Psoas muscle (tissue), 8 donors: ENCODE results near the gene GARIN5B. TPM values are rescaled to one million over a fixed set of nuclear protein-coding genes. Genes with fewer than 3 reads are reported as not detected.

ENCODE experiments used
- ATAC-seq, 4 donors: fragments of 200-7000 bp; cut with Tn5 transposase; one replicate each; pipeline ENCODE4 v1.9.1; 2020; ENCODE audit warnings: moderate library complexity in 3 of 4, mild to moderate bottlenecking in 2 of 4
- DNase-seq, 2 donors: peaks; one replicate each; pipeline ENCODE4 v3.0.0-alpha.2; 2020
- H3K27ac ChIP-seq: fragments of 200-600 bp; one replicate; pipeline ENCODE4 v1.8.0; 2022
- H3K27me3 ChIP-seq, 3 donors: fragments of 200-600 bp in 1 of 3; one replicate each; pipeline versions ENCODE4 v1.6.1 to v1.8.0; 2013 to 2022; ENCODE audit warnings: low read length in 2 of 3, mild to moderate bottlenecking in 2 of 3, moderate library complexity in 1 of 3; ENCODE audit not compliant: insufficient read depth in 3 of 3
- H3K36me3 ChIP-seq, 2 donors: fragments of 200-600 bp in 1 of 2; one replicate each; pipeline versions ENCODE4 v1.6.1 to v1.8.0; 2013 to 2022; ENCODE audit warnings: low read depth in 1 of 2, mild to moderate bottlenecking in 1 of 2, moderate library complexity in 1 of 2; ENCODE audit not compliant: insufficient read depth in 1 of 2
- H3K4me1 ChIP-seq: fragments of 200-600 bp; one replicate; pipeline ENCODE4 v1.8.0; 2022
- H3K4me3 ChIP-seq: fragments of 200-600 bp; one replicate; pipeline ENCODE4 v1.8.0; 2022; ENCODE audit warnings: mild to moderate bottlenecking
- H3K9me3 ChIP-seq: fragments of 200-600 bp; one replicate; pipeline ENCODE4 v1.8.0; 2022
- CTCF ChIP-seq: fragments of 200-600 bp; IDR thresholded peaks from one replicate; pipeline ENCODE4 v1.8.0; 2022; ENCODE audit warnings: antibody characterized with exemption
- WGBS, 3 donors: extraction: QIAGEN DNeasy Blood & Tissue Kit; methylation state at CpG; one replicate each; pipeline versions ENCODE4 v1.1.6 to v1.1.7; 2013; 5-methylcytosine and 5-hydroxymethylcytosine counted together
- intact Hi-C, 2 donors: fragments of 100-400 bp; cut with DNase I; formaldehyde crosslinking; loops; one replicate each; pipeline versions ENCODE4 v1.11.0 to v1.14.2; 2022
- polyA plus RNA-seq, 3 donors: library from polyadenylated mRNA; stranded (reverse); fragments of 200-250 nt; gene quantifications; one replicate each; pipeline ENCODE4 v1.2.3, GENCODE V29; 2013
- total RNA-seq, 4 donors: library from RNA; stranded (reverse); fragmentation: NEBNext Ultra II Directional in 2 of 4; extraction: Animal tissue kit (Norgen Biotek cat#: 25700) in 2 of 4; gene quantifications; one replicate each; pipeline versions ENCODE4 v1.2.1 to v1.2.4, GENCODE V29; 2021 to 2023
- donor health status: healthy with polysubstance abuse.
- donor health status: DM: no; HTN: no; CAD: no; lungs with moderate emphysema.
- donor health status: Bipolar disorder and iron deficiency.
- donor health status: healthy.
- donor health status: DM: yes; HTN: yes; CAD: no.
- donor health status: DM: no; HTN: no; CAD: no.
- donor health status: DM: no; HTN: no; CAD: no.
- donor health status: DM: yes; HTN: yes; CAD: no.

Gene GARIN5B
- total and polyA plus RNA-seq, 7 donors = not detected

- peaks cover 0 to 64% (median 26%) of the 10 kb centered on the region in 3 donors for H3K27me3 ChIP-seq
Observed at GRCh38 chr19:55353356-55353802, 9.7 kb downstream of the GARIN5B start.

GRCh38 chr19:55352549-55353145, 10.4 kb downstream of the GARIN5B start:
- intact Hi-C loops = no loop called here
- Histone ChIP-seq H3K27me3 (peaks cover 0 to 60% (median 23%) of the 10 kb centered on the region in 3 donors), H3K4me3 (no peak overlapping the region), H3K36me3 (no peaks in the 10 kb centered on the region), H3K9me3 (no peaks in the 10 kb centered on the region), H3K4me1 (peaks cover 5% of the 10 kb centered on the region), H3K27ac (no peak overlapping the region)
- ATAC-seq (no peak), DNase-seq (no peak)
- TF ChIP-seq CTCF = no peak
- 44 to 55% (median 48%) methylated on average over 25 of the region's 25 CpGs for WGBS, 3 donors

More at GRCh38 chr19:55353356-55353802, 9.7 kb downstream of the GARIN5B start:
- intact Hi-C loops = no loop called here
- no peak overlapping the region for H3K27ac ChIP-seq
- H3K4me3 ChIP-seq = peak overlapping the region; percentile 60
- DNase-seq (no peak), ATAC-seq (no peak)
- TF ChIP-seq CTCF = no peak
- no peaks in the 10 kb centered on the region for H3K36me3 ChIP-seq
- H3K4me1 ChIP-seq = peaks cover 5% of the 10 kb centered on the region
- 2 to 5% (median 4%) methylated on average over 24 of the region's 24 CpGs for WGBS, 3 donors
- no peaks in the 10 kb centered on the region for H3K9me3 ChIP-seq

- Histone ChIP-seq H3K4me3 (no peak overlapping the region), H3K9me3 (no peaks in the 10 kb centered on the region), H3K27ac (no peak overlapping the region), H3K27me3 (peaks cover 0 to 54% (median 21%) of the 10 kb centered on the region in 3 donors), H3K4me1 (peaks cover 5% of the 10 kb centered on the region), H3K36me3 (peaks cover 0 to 4% of the 10 kb centered on the region in 2 donors)
- TF ChIP-seq CTCF = no peak
- 66 to 73% (median 70%) methylated on average over 6 of the region's 6 CpGs for WGBS, 3 donors
- ATAC-seq = no peak
- no peak for DNase-seq
- intact Hi-C loops = no loop called here
Observed at GRCh38 chr19:55352040-55352439, 11.0 kb downstream of the GARIN5B start.

GRCh38 chr19:55350620-55351315, 12.3 kb downstream of the GARIN5B start:
- H3K36me3 ChIP-seq = peaks cover 0 to 11% of the 10 kb centered on the region in 2 donors
- DNase-seq = no peak
- intact Hi-C loops = no loop called here
- H3K9me3 ChIP-seq = no peaks in the 10 kb centered on the region
- H3K27ac ChIP-seq = no peak overlapping the region
- H3K4me1 ChIP-seq = peaks cover 5% of the 10 kb centered on the region
- no peak overlapping the region for H3K4me3 ChIP-seq
- peaks cover 0 to 41% (median 15%) of the 10 kb centered on the region in 3 donors for H3K27me3 ChIP-seq
- no peak for ATAC-seq
- no peak for TF ChIP-seq CTCF
- WGBS, 3 donors = 60 to 64% (median 61%) methylated on average over 11 of the region's 11 CpGs
